ENCODE results near the gene FMNL2.
"Not testable (repeated sequence)": the region's sequence is repeated elsewhere in the genome, so short reads cannot be mapped to it uniquely, and the experiment has no call there.

The FMNL2 gene

GRCh38 chr2:152511981-152512380 lies 177.0 kb downstream of the FMNL2 start:
- peaks cover 2% of the 10 kb centered on the region for H3K36me3 Mint-ChIP-seq (ENCODE audit: low read depth)
- H3K27ac Mint-ChIP-seq: no peak overlapping the region
- no peak overlapping the region for H3K4me3 Mint-ChIP-seq
- peaks cover 12% of the 10 kb centered on the region for H3K27me3 Mint-ChIP-seq (ENCODE audit: low read depth)
- H3K4me1 Mint-ChIP-seq (ENCODE audit: low read depth): peaks cover 10% of the 10 kb centered on the region
- H3K9me3 Mint-ChIP-seq: no peaks in the 10 kb centered on the region

GRCh38 chr2:152513029-152513428 lies 178.1 kb downstream of the FMNL2 start:
- Mint-ChIP-seq H3K27me3 (ENCODE audit: low read depth) (peaks cover 12% of the 10 kb centered on the region), H3K27ac (no peak overlapping the region), H3K36me3 (ENCODE audit: low read depth) (peaks cover 2% of the 10 kb centered on the region), H3K9me3 (no peaks in the 10 kb centered on the region), H3K4me1 (ENCODE audit: low read depth) (peaks cover 2% of the 10 kb centered on the region), H3K4me3 (no peak overlapping the region)

GRCh38 chr2:152513681-152514080 lies 178.7 kb downstream of the FMNL2 start:
- H3K27me3 Mint-ChIP-seq (ENCODE audit: low read depth): peaks cover 12% of the 10 kb centered on the region
- H3K4me3 Mint-ChIP-seq: no peak overlapping the region
- no peaks in the 10 kb centered on the region for H3K9me3 Mint-ChIP-seq
- H3K36me3 Mint-ChIP-seq (ENCODE audit: low read depth): peaks cover 2% of the 10 kb centered on the region
- H3K27ac Mint-ChIP-seq: no peak overlapping the region
- H3K4me1 Mint-ChIP-seq (ENCODE audit: low read depth): no peaks in the 10 kb centered on the region

GRCh38 chr2:152518034-152518433 lies 183.1 kb downstream of the FMNL2 start:
- Mint-ChIP-seq H3K4me3 (no peak overlapping the region), H3K36me3 (ENCODE audit: low read depth) (no peaks in the 10 kb centered on the region), H3K27ac (no peak overlapping the region), H3K4me1 (ENCODE audit: low read depth) (no peaks in the 10 kb centered on the region), H3K27me3 (ENCODE audit: low read depth) (peaks cover 10% of the 10 kb centered on the region), H3K9me3 (no peaks in the 10 kb centered on the region)

- no peaks in the 10 kb centered on the region for H3K36me3 Mint-ChIP-seq (ENCODE audit: low read depth)
- H3K4me1 Mint-ChIP-seq (ENCODE audit: low read depth): no peaks in the 10 kb centered on the region
- H3K9me3 Mint-ChIP-seq: no peaks in the 10 kb centered on the region
- H3K4me3 Mint-ChIP-seq: no peak overlapping the region
- peaks cover 3% of the 10 kb centered on the region for H3K27me3 Mint-ChIP-seq (ENCODE audit: low read depth)
- H3K27ac Mint-ChIP-seq: no peak overlapping the region
Measured at GRCh38 chr2:152518641-152519580, 183.9 kb downstream of the FMNL2 start.

- Mint-ChIP-seq H3K9me3 (no peaks in the 10 kb centered on the region), H3K36me3 (ENCODE audit: low read depth) (no peaks in the 10 kb centered on the region), H3K4me1 (ENCODE audit: low read depth) (no peaks in the 10 kb centered on the region), H3K27me3 (ENCODE audit: low read depth) (peaks cover 3% of the 10 kb centered on the region), H3K27ac (no peak overlapping the region), H3K4me3 (no peak overlapping the region)
Measured at GRCh38 chr2:152519581-152519952, 184.6 kb downstream of the FMNL2 start.

GRCh38 chr2:152520759-152521158 lies 185.8 kb downstream of the FMNL2 start:
- Mint-ChIP-seq H3K4me1 (ENCODE audit: low read depth) (peaks cover 4% of the 10 kb centered on the region), H3K27me3 (ENCODE audit: low read depth) (peaks cover 6% of the 10 kb centered on the region), H3K9me3 (no peaks in the 10 kb centered on the region), H3K27ac (no peak overlapping the region), H3K36me3 (ENCODE audit: low read depth) (no peaks in the 10 kb centered on the region), H3K4me3 (no peak overlapping the region)

- H3K4me3 Mint-ChIP-seq; H3K9me3 Mint-ChIP-seq; H3K27me3 Mint-ChIP-seq (ENCODE audit: low read depth); H3K4me1 Mint-ChIP-seq (ENCODE audit: low read depth); H3K36me3 Mint-ChIP-seq (ENCODE audit: low read depth); H3K27ac Mint-ChIP-seq: not testable (repeated sequence)
Measured at GRCh38 chr2:152522446-152522845, 187.5 kb downstream of the FMNL2 start.

GRCh38 chr2:152523091-152523490 lies 188.1 kb downstream of the FMNL2 start:
- no peak overlapping the region for H3K4me3 Mint-ChIP-seq
- peaks cover 4% of the 10 kb centered on the region for H3K4me1 Mint-ChIP-seq (ENCODE audit: low read depth)
- no peak overlapping the region for H3K27ac Mint-ChIP-seq
- peaks cover 9% of the 10 kb centered on the region for H3K27me3 Mint-ChIP-seq (ENCODE audit: low read depth)
- no peaks in the 10 kb centered on the region for H3K36me3 Mint-ChIP-seq (ENCODE audit: low read depth)
- H3K9me3 Mint-ChIP-seq: no peaks in the 10 kb centered on the region

- H3K27me3 Mint-ChIP-seq (ENCODE audit: low read depth): peaks cover 9% of the 10 kb centered on the region
- peaks cover 4% of the 10 kb centered on the region for H3K4me1 Mint-ChIP-seq (ENCODE audit: low read depth)
- H3K27ac Mint-ChIP-seq: no peak overlapping the region
- H3K4me3 Mint-ChIP-seq: no peak overlapping the region
- no peaks in the 10 kb centered on the region for H3K36me3 Mint-ChIP-seq (ENCODE audit: low read depth)
- no peaks in the 10 kb centered on the region for H3K9me3 Mint-ChIP-seq
Measured at GRCh38 chr2:152525277-152525838, 190.4 kb downstream of the FMNL2 start.

GRCh38 chr2:152529420-152530115 lies 194.6 kb downstream of the FMNL2 start:
- Mint-ChIP-seq H3K27ac (no peak overlapping the region), H3K9me3 (no peaks in the 10 kb centered on the region), H3K27me3 (ENCODE audit: low read depth) (peaks cover 13% of the 10 kb centered on the region), H3K4me3 (no peak overlapping the region), H3K36me3 (ENCODE audit: low read depth) (no peaks in the 10 kb centered on the region), H3K4me1 (ENCODE audit: low read depth) (peaks cover 4% of the 10 kb centered on the region)

GRCh38 chr2:152532241-152532640 lies 197.3 kb downstream of the FMNL2 start:
- H3K4me3 Mint-ChIP-seq: no peak overlapping the region
- no peaks in the 10 kb centered on the region for H3K36me3 Mint-ChIP-seq (ENCODE audit: low read depth)
- no peaks in the 10 kb centered on the region for H3K4me1 Mint-ChIP-seq (ENCODE audit: low read depth)
- no peaks in the 10 kb centered on the region for H3K9me3 Mint-ChIP-seq
- peaks cover 24% of the 10 kb centered on the region for H3K27me3 Mint-ChIP-seq (ENCODE audit: low read depth)
- no peak overlapping the region for H3K27ac Mint-ChIP-seq

GRCh38 chr2:152534460-152535135 lies 199.6 kb downstream of the FMNL2 start:
- no peaks in the 10 kb centered on the region for H3K9me3 Mint-ChIP-seq
- peaks cover 25% of the 10 kb centered on the region for H3K27me3 Mint-ChIP-seq (ENCODE audit: low read depth)
- H3K4me1 Mint-ChIP-seq (ENCODE audit: low read depth): no peaks in the 10 kb centered on the region
- H3K36me3 Mint-ChIP-seq (ENCODE audit: low read depth): no peaks in the 10 kb centered on the region
- H3K27ac Mint-ChIP-seq: no peak overlapping the region
- no peak overlapping the region for H3K4me3 Mint-ChIP-seq

GRCh38 chr2:152537081-152537651 lies 202.2 kb downstream of the FMNL2 start:
- Mint-ChIP-seq H3K27me3 (ENCODE audit: low read depth) (peaks cover 25% of the 10 kb centered on the region), H3K27ac (no peak overlapping the region)

More at GRCh38 chr2:152537081-152537651, 202.2 kb downstream of the FMNL2 start:
- H3K4me3 Mint-ChIP-seq: no peak overlapping the region
- H3K4me1 Mint-ChIP-seq (ENCODE audit: low read depth): no peaks in the 10 kb centered on the region
- H3K36me3 Mint-ChIP-seq (ENCODE audit: low read depth): no peaks in the 10 kb centered on the region
- H3K9me3 Mint-ChIP-seq: no peaks in the 10 kb centered on the region
